GM03348 (cell line): ENCODE data around the gene SLCO1A2.
"Not testable (repeated sequence)": the region's sequence is repeated elsewhere in the genome, so short reads cannot be mapped to it uniquely, and the experiment has no call there.

Experiments used
- DNase-seq: peaks from one replicate; pipeline ENCODE4 v3.0.0; 2012; ENCODE audit warnings: low spot score

The SLCO1A2 gene, protein sequence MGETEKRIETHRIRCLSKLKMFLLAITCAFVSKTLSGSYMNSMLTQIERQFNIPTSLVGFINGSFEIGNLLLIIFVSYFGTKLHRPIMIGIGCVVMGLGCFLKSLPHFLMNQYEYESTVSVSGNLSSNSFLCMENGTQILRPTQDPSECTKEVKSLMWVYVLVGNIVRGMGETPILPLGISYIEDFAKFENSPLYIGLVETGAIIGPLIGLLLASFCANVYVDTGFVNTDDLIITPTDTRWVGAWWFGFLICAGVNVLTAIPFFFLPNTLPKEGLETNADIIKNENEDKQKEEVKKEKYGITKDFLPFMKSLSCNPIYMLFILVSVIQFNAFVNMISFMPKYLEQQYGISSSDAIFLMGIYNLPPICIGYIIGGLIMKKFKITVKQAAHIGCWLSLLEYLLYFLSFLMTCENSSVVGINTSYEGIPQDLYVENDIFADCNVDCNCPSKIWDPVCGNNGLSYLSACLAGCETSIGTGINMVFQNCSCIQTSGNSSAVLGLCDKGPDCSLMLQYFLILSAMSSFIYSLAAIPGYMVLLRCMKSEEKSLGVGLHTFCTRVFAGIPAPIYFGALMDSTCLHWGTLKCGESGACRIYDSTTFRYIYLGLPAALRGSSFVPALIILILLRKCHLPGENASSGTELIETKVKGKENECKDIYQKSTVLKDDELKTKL

DNA sequence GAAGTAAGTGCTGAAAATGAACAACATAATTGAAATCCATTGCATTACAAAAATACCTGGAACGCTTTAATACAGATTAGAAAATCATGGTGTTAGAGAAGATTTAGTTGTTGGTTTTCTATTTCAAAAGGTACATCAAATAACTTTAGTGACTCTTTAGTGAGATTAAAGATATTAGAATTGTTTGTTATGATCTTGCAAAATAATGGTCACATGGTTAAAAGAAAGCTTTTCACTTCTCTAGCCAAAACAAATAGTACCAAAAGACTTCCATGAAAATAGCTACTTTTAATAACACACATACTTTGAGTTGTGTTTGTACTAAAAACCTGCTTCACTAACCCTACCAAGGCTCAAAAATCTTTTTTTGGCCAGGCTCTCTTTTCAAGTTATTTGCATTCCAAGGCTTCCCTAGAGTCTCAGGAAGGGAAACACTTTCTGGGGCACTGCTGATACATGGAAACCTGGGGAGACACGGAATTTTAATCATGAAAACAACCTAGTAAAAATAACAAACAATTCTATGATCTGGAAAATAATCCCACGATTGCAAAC lies at the start of gene SLCO1A2:
Gene SLCO1A2 (minus strand): TSS at position 147 of the 555 bp plus-strand sequence. CDS start 270 bp downstream, outside the sequence.
- DNase-seq = no peak

DNA sequence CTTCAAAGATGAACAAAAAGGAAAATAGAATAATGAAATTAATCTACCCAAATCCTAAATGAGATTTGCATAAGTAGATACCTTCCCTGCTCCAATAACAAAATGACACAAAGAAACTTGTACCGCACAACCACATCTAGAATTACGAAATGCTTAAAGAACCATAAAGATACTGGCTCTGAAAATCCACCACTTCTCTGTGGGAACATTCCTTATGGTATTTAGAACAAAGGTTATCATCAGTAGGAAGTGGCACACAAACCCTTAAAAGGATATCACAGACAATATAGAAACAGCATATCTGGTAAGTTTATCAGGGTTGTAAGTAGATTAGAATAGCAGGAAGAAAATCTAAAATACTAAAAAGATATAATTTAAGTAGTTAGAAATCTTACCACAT lies 49.5 kb upstream of the SLCO1A2 start:
- DNase-seq = no peak

DNA sequence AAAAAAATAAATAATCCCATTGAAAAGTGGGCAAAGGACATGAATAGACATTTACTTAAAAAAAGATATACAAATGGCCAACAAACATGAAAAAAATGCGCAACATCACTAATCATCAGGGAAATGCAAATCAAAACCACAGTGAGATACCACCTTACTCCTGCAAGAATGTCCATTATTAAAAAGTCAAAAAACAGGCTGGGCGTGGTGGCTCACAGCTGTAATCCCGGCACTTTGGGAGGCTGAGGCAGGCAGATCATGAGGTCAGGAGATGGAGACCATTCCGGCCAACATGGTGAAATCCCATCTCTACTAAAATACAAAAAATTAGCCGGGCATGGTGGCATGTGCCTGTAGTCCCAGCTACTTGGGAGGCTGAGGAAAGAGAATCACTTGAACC lies 46.6 kb upstream of the SLCO1A2 start:
- not testable (repeated sequence) for DNase-seq

GRCh38 chr12:21379218-21379617 lies 44.5 kb upstream of the SLCO1A2 start:
- DNase-seq = no peak

- no peak for DNase-seq
Measured at GRCh38 chr12:21372602-21373001, 37.9 kb upstream of the SLCO1A2 start, which contains the start of gene IAPP. IAPP (plus strand) TSS chr12:21372902; CDS start chr12:21373352, 450 bp downstream.

DNA sequence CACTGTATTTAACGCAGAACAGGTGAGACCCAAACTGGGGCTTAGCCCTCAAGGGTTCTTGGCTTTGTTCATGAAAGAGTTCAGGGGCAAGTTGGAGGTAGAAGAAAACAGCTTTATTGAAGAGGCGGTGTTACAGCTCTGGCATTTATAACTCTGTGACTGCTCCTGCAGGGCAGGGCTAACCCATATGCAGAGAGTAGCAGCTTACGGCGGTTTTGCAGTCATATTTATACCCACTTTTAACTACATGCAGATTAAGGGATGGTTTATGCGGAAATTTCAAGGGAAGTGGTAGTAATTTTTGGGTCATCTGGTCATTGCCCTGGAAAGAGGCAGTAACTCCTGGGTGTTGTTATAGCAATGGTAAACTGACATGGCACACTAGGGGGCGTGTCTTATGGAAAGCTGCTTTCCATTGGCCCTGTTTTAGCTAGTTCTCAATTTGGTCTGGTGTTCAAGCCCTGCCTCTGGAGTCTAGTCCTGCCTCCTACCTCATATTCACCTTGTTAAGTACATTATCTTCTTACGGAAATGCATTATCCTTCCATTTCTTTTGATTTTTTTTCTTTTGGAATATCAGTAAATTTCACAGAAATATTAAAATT lies 36.2 kb upstream of the SLCO1A2 start:
- DNase-seq = no peak

- no peak for DNase-seq
Measured at GRCh38 chr12:21369141-21369980, 34.6 kb upstream of the SLCO1A2 start.

GRCh38 chr12:21360632-21361031 lies 25.9 kb upstream of the SLCO1A2 start:
- DNase-seq = not testable (repeated sequence)

DNA sequence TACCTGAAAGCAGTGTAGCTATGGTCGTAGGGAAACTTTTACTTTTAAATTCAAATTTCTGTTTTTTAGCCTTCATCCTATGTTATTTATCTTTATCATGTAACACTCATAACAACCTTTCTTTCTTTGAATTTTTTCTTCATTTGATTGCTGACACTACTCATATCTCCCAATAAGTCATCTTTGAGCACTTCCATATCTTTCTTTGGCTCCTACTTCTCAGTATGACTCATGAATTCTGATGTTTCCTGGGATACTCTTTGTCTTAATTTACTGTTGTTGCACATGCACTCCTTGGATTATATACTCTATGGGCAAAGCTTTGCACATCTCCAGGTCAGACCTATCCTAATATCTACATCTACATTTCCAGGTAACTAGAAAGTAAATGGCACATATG lies 19.9 kb upstream of the SLCO1A2 start:
- DNase-seq = no peak

GRCh38 chr12:21353948-21354347 lies 19.2 kb upstream of the SLCO1A2 start:
- DNase-seq = no peak

GRCh38 chr12:21353487-21353886 lies 18.8 kb upstream of the SLCO1A2 start:
- DNase-seq = no peak

- no peak for DNase-seq
Measured at GRCh38 chr12:21350975-21351374, 16.3 kb upstream of the SLCO1A2 start.

- no peak for DNase-seq
Measured at GRCh38 chr12:21346542-21347205, 12.0 kb upstream of the SLCO1A2 start.

DNA sequence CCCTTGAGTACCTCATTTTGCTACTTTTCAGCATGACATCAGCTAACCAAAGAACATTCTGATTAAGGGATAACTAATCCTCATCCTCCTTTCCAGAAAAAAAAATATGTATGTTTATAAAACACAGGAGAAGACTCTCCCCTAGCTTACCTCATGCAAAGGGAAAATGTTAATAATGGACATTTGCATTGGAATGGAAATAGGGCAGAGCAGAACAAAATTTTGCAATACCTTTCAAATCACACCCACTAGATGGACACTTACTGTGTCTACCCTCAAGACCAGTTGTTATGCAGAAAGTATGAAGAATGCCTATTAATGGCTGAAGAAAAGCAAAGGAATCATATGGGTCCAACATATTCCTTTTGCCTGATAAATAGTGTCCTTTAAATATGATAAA lies 8.9 kb upstream of the SLCO1A2 start:
- no peak for DNase-seq

GRCh38 chr12:21341769-21342168 lies 7.1 kb upstream of the SLCO1A2 start:
- no peak for DNase-seq

DNA sequence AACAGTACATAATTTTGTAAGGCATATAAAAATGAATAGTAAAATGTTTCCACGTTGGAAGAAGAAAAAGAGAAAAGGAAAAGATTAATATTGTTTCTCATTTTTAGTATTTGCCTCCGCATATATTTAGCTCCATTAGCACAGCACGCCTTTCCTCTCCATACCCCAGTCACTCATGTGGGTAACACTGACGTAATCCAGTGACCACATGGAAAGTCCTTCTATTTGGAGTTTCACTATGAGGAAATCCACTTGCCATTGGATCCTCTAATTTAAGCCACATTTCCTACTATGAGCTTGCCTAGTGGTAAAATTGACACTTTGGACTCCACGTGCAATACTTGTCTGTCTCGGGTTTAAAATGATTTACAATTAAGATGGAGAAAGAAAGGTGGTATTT lies 5.7 kb upstream of the SLCO1A2 start:
- DNase-seq = no peak

DNA sequence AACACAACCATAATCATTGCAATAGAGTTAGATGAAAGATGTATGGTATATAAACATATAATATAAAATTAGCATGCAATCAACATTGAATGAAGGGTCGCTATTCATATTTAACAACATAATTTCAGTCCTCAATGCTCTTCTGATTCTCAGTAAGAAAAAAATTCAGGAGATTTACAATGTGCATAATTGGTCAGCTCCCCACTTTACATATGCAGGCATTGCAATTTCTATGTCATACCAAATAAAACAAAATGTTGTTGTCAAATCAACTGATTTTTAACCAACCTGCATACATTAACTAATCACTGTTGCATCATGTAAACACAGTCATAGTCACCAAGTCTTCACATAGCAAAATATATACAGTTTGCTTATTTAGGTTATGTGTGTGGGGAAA lies 5.2 kb upstream of the SLCO1A2 start:
- DNase-seq = no peak

- no peak for DNase-seq
Measured at GRCh38 chr12:21337959-21338744, 3.4 kb upstream of the SLCO1A2 start.

DNA sequence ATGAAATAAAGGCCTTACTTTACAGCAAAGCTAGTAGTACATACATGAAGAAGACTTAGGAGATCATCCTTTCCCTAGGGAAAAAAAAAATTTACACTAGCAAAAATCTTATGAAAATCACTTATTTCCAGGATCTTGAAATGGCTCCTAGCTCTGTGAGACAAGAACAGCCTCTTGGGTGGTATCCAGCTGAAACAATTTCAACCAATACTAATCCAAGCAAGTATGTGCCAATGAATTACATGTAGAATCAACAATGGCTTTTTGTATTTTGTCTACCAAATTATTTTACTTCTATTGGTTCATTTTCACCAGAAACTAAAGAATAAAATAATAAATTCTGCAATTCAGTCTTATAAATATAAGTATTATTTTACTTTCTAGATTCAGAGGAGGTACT lies 2.7 kb upstream of the SLCO1A2 start:
- DNase-seq = no peak

DNA sequence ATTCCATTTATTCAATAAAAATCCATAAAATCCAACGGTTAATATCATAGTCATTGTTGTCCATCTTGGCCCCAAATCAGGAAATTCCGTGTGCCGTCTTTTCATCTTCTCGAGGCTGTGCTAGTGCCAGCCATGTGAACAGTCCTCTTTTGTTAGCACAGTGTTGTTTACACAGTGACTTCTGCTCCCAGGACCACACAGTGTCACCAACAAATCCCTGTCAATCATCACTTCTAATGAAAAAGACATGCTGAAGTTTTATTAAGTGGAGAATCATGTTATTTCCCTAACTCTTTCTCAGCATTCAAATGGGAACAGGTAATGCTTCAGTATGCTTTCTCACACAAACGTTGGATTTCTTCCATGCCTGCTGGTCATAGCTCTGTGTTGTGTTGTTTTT lies 1.9 kb upstream of the SLCO1A2 start:
- DNase-seq = no peak
